ENCODE results near the gene MACC1. TPM values are rescaled to one million over a fixed set of nuclear protein-coding genes. Genes with fewer than 3 reads are reported as not detected.

Gene MACC1
- polyA plus RNA-seq, 2 donors = 4.9 to 5.6 TPM

GRCh38 chr7:20199015-20199737, 18.0 kb downstream of the MACC1 start:
- 66 to 74% methylated on average over 2 of the region's 2 CpGs for WGBS, 2 donors
- no peaks in the 10 kb centered on the region for H3K27me3 ChIP-seq (ENCODE audit: control insufficient read depth in 1 of 2, insufficient read depth in 2 of 2, low read length in 2 of 2)
- no peak overlapping the region for H3K27ac ChIP-seq (ENCODE audit: low read depth in 2 of 2, low read length in 1 of 2)

GRCh38 chr7:20198260-20198659, 18.9 kb downstream of the MACC1 start:
- 81 to 85% methylated on average over 1 of the region's 1 CpG for WGBS, 2 donors
- no peaks in the 10 kb centered on the region for H3K4me1 ChIP-seq (ENCODE audit: control insufficient read depth in 2 of 2, insufficient read depth in 2 of 2, low read length in 1 of 2)
- H3K9me3 ChIP-seq (ENCODE audit: control insufficient read depth in 2 of 2, insufficient read depth in 1 of 2, low read depth in 1 of 2, low read length in 1 of 2) = no peaks in the 10 kb centered on the region
- H3K4me3 ChIP-seq (ENCODE audit: low read depth in 1 of 2, low read length in 2 of 2) = no peak overlapping the region
- H3K27me3 ChIP-seq (ENCODE audit: control insufficient read depth in 1 of 2, insufficient read depth in 2 of 2, low read length in 2 of 2) = no peaks in the 10 kb centered on the region
- no peaks in the 10 kb centered on the region for H3K36me3 ChIP-seq (ENCODE audit: control insufficient read depth in 2 of 2, insufficient read depth in 2 of 2, low read length in 1 of 2)
- no peak overlapping the region for H3K27ac ChIP-seq (ENCODE audit: low read depth in 2 of 2, low read length in 1 of 2)

More at GRCh38 chr7:20199015-20199737, 18.0 kb downstream of the MACC1 start:
- Histone ChIP-seq H3K4me3 (ENCODE audit: low read depth in 1 of 2, low read length in 2 of 2) (no peak overlapping the region), H3K4me1 (ENCODE audit: control insufficient read depth in 2 of 2, insufficient read depth in 2 of 2, low read length in 1 of 2) (no peaks in the 10 kb centered on the region), H3K9me3 (ENCODE audit: control insufficient read depth in 2 of 2, insufficient read depth in 1 of 2, low read depth in 1 of 2, low read length in 1 of 2) (no peaks in the 10 kb centered on the region), H3K36me3 (ENCODE audit: control insufficient read depth in 2 of 2, insufficient read depth in 2 of 2, low read length in 1 of 2) (no peaks in the 10 kb centered on the region)

- no peaks in the 10 kb centered on the region for H3K4me1 ChIP-seq (ENCODE audit: control insufficient read depth in 2 of 2, insufficient read depth in 2 of 2, low read length in 1 of 2)
- no peak overlapping the region for H3K27ac ChIP-seq (ENCODE audit: low read depth in 2 of 2, low read length in 1 of 2)
- no peaks in the 10 kb centered on the region for H3K27me3 ChIP-seq (ENCODE audit: control insufficient read depth in 1 of 2, insufficient read depth in 2 of 2, low read length in 2 of 2)
- H3K9me3 ChIP-seq (ENCODE audit: control insufficient read depth in 2 of 2, insufficient read depth in 1 of 2, low read depth in 1 of 2, low read length in 1 of 2) = no peaks in the 10 kb centered on the region
- H3K36me3 ChIP-seq (ENCODE audit: control insufficient read depth in 2 of 2, insufficient read depth in 2 of 2, low read length in 1 of 2) = no peaks in the 10 kb centered on the region
- H3K4me3 ChIP-seq (ENCODE audit: low read depth in 1 of 2, low read length in 2 of 2) = no peak overlapping the region
Measured at GRCh38 chr7:20197837-20198236, 19.3 kb downstream of the MACC1 start.

GRCh38 chr7:20197125-20197748, 19.9 kb downstream of the MACC1 start:
- no peaks in the 10 kb centered on the region for H3K4me1 ChIP-seq (ENCODE audit: control insufficient read depth in 2 of 2, insufficient read depth in 2 of 2, low read length in 1 of 2)
- WGBS, 2 donors = 67 to 76% methylated on average over 4 of the region's 4 CpGs
- no peak overlapping the region for H3K4me3 ChIP-seq (ENCODE audit: low read depth in 1 of 2, low read length in 2 of 2)
- H3K36me3 ChIP-seq (ENCODE audit: control insufficient read depth in 2 of 2, insufficient read depth in 2 of 2, low read length in 1 of 2) = no peaks in the 10 kb centered on the region
- no peaks in the 10 kb centered on the region for H3K9me3 ChIP-seq (ENCODE audit: control insufficient read depth in 2 of 2, insufficient read depth in 1 of 2, low read depth in 1 of 2, low read length in 1 of 2)
- no peak overlapping the region for H3K27ac ChIP-seq (ENCODE audit: low read depth in 2 of 2, low read length in 1 of 2)
- no peaks in the 10 kb centered on the region for H3K27me3 ChIP-seq (ENCODE audit: control insufficient read depth in 1 of 2, insufficient read depth in 2 of 2, low read length in 2 of 2)

- H3K9me3 ChIP-seq (ENCODE audit: control insufficient read depth in 2 of 2, insufficient read depth in 1 of 2, low read depth in 1 of 2, low read length in 1 of 2) = no peaks in the 10 kb centered on the region
- H3K4me1 ChIP-seq (ENCODE audit: control insufficient read depth in 2 of 2, insufficient read depth in 2 of 2, low read length in 1 of 2) = no peaks in the 10 kb centered on the region
- H3K4me3 ChIP-seq (ENCODE audit: low read depth in 1 of 2, low read length in 2 of 2) = no peak overlapping the region
- WGBS, 2 donors = 74 to 81% methylated on average over 4 of the region's 4 CpGs
- H3K27ac ChIP-seq (ENCODE audit: low read depth in 2 of 2, low read length in 1 of 2) = no peak overlapping the region
- peaks cover 0 to 4% of the 10 kb centered on the region in 2 donors for H3K36me3 ChIP-seq (ENCODE audit: control insufficient read depth in 2 of 2, insufficient read depth in 2 of 2, low read length in 1 of 2)
- H3K27me3 ChIP-seq (ENCODE audit: control insufficient read depth in 1 of 2, insufficient read depth in 2 of 2, low read length in 2 of 2) = no peaks in the 10 kb centered on the region
Measured at GRCh38 chr7:20194343-20194995, 22.7 kb downstream of the MACC1 start.

GRCh38 chr7:20193873-20194272, 23.3 kb downstream of the MACC1 start:
- Histone ChIP-seq H3K9me3 (ENCODE audit: control insufficient read depth in 2 of 2, insufficient read depth in 1 of 2, low read depth in 1 of 2, low read length in 1 of 2) (no peaks in the 10 kb centered on the region), H3K27ac (ENCODE audit: low read depth in 2 of 2, low read length in 1 of 2) (no peak overlapping the region), H3K4me3 (ENCODE audit: low read depth in 1 of 2, low read length in 2 of 2) (no peak overlapping the region), H3K36me3 (ENCODE audit: control insufficient read depth in 2 of 2, insufficient read depth in 2 of 2, low read length in 1 of 2) (peaks cover 0 to 4% of the 10 kb centered on the region in 2 donors), H3K4me1 (ENCODE audit: control insufficient read depth in 2 of 2, insufficient read depth in 2 of 2, low read length in 1 of 2) (no peaks in the 10 kb centered on the region), H3K27me3 (ENCODE audit: control insufficient read depth in 1 of 2, insufficient read depth in 2 of 2, low read length in 2 of 2) (no peaks in the 10 kb centered on the region)
- WGBS, 2 donors = 90 to 93% methylated on average over 6 of the region's 6 CpGs

GRCh38 chr7:20193242-20193777, 23.9 kb downstream of the MACC1 start:
- 55 to 57% methylated on average over 1 of the region's 1 CpG for WGBS, 2 donors
- H3K4me1 ChIP-seq (ENCODE audit: control insufficient read depth in 2 of 2, insufficient read depth in 2 of 2, low read length in 1 of 2) = no peaks in the 10 kb centered on the region
- H3K36me3 ChIP-seq (ENCODE audit: control insufficient read depth in 2 of 2, insufficient read depth in 2 of 2, low read length in 1 of 2) = peaks cover 0 to 4% of the 10 kb centered on the region in 2 donors
- no peak overlapping the region for H3K27ac ChIP-seq (ENCODE audit: low read depth in 2 of 2, low read length in 1 of 2)
- H3K27me3 ChIP-seq (ENCODE audit: control insufficient read depth in 1 of 2, insufficient read depth in 2 of 2, low read length in 2 of 2) = no peaks in the 10 kb centered on the region
- H3K4me3 ChIP-seq (ENCODE audit: low read depth in 1 of 2, low read length in 2 of 2) = no peak overlapping the region
- no peaks in the 10 kb centered on the region for H3K9me3 ChIP-seq (ENCODE audit: control insufficient read depth in 2 of 2, insufficient read depth in 1 of 2, low read depth in 1 of 2, low read length in 1 of 2)

- no peak overlapping the region for H3K27ac ChIP-seq (ENCODE audit: low read depth in 2 of 2, low read length in 1 of 2)
- no peaks in the 10 kb centered on the region for H3K4me1 ChIP-seq (ENCODE audit: control insufficient read depth in 2 of 2, insufficient read depth in 2 of 2, low read length in 1 of 2)
- 91 to 94% methylated on average over 11 of the region's 11 CpGs for WGBS, 2 donors
- no peaks in the 10 kb centered on the region for H3K9me3 ChIP-seq (ENCODE audit: control insufficient read depth in 2 of 2, insufficient read depth in 1 of 2, low read depth in 1 of 2, low read length in 1 of 2)
- H3K4me3 ChIP-seq (ENCODE audit: low read depth in 1 of 2, low read length in 2 of 2) = no peak overlapping the region
- no peaks in the 10 kb centered on the region for H3K27me3 ChIP-seq (ENCODE audit: control insufficient read depth in 1 of 2, insufficient read depth in 2 of 2, low read length in 2 of 2)
- H3K36me3 ChIP-seq (ENCODE audit: control insufficient read depth in 2 of 2, insufficient read depth in 2 of 2, low read length in 1 of 2) = peaks cover 0 to 4% of the 10 kb centered on the region in 2 donors
Measured at GRCh38 chr7:20191391-20191869, 25.8 kb downstream of the MACC1 start.

- Histone ChIP-seq H3K4me3 (ENCODE audit: low read depth in 1 of 2, low read length in 2 of 2) (no peak overlapping the region), H3K36me3 (ENCODE audit: control insufficient read depth in 2 of 2, insufficient read depth in 2 of 2, low read length in 1 of 2) (peaks cover 0 to 4% of the 10 kb centered on the region in 2 donors), H3K9me3 (ENCODE audit: control insufficient read depth in 2 of 2, insufficient read depth in 1 of 2, low read depth in 1 of 2, low read length in 1 of 2) (no peaks in the 10 kb centered on the region), H3K27me3 (ENCODE audit: control insufficient read depth in 1 of 2, insufficient read depth in 2 of 2, low read length in 2 of 2) (no peaks in the 10 kb centered on the region), H3K27ac (ENCODE audit: low read depth in 2 of 2, low read length in 1 of 2) (no peak overlapping the region), H3K4me1 (ENCODE audit: control insufficient read depth in 2 of 2, insufficient read depth in 2 of 2, low read length in 1 of 2) (no peaks in the 10 kb centered on the region)
- 38 to 41% methylated on average over 2 of the region's 2 CpGs for WGBS, 2 donors
Measured at GRCh38 chr7:20190560-20191390, 26.4 kb downstream of the MACC1 start.
